GM20431 (cell line): Measurements from ENCODE around the gene INTS6L.

ENCODE experiments used
- in situ Hi-C: fragments of 300-500 bp; cut with MseI, MboI; formaldehyde crosslinking; loops from one replicate; pipeline ENCODE4 v1.15.0; 2020; ENCODE audit warnings: low sequenced_read_pairs; ENCODE audit not compliant: unreplicated experiment

INTS6L gene

DNA sequence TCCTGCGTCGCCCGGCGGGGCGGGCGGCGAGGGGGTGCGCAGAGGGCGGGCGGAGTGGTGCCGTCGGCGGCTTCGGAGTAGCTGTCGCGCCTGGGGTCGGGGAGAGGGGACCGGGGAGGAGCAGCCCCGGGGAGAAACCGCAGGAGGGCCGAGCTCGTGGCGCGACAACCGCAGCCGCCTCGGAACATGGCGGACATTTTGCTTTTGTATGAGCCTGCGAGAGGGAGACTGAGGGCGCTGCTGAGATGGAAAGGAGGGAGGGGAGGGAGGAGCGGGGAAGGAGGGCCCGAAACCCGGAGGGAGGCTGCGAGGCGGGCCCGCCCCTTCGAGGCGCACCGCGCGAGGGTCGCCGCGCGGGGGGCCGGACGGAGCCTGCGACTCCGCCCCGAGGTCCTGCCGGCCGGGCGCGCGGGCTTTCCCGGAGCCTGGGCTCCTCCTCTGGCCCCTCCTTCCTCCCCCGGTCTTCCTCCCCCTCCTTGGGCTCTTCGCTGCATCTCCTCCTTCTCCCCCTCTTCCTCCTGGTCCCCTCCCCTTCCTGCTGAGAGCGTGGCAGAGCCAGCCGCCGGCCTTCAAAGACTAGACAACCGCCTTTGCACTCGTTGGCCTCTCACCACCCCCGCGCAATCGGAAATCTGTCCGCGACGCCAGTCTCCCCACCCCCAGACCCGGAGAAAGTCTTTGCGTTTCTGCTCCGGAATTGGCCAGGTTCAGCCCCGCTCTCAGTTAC is 1.1 kb downstream of the INTS6L start:
- in situ Hi-C loops: no loop called here

DNA sequence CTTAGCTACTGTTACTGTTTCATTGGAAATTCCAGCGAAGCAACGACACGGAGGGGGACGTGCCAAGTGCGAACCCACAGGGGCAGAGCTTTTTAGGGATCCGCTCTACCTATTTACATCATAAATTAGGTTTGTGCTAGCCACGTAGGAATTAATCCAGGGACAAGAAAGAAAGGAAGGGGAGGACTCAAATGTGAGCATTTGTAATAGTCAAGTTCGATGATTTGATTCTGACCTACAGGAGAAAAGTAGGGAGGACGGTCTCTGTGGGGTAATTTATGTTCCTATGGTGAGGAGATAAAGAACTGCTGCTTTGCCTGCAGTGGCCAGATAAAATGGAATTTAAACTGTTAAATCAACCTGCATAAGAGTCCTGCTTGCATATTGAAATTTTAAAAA is 1.7 kb downstream of the INTS6L start:
- in situ Hi-C loops: no loop called here

DNA sequence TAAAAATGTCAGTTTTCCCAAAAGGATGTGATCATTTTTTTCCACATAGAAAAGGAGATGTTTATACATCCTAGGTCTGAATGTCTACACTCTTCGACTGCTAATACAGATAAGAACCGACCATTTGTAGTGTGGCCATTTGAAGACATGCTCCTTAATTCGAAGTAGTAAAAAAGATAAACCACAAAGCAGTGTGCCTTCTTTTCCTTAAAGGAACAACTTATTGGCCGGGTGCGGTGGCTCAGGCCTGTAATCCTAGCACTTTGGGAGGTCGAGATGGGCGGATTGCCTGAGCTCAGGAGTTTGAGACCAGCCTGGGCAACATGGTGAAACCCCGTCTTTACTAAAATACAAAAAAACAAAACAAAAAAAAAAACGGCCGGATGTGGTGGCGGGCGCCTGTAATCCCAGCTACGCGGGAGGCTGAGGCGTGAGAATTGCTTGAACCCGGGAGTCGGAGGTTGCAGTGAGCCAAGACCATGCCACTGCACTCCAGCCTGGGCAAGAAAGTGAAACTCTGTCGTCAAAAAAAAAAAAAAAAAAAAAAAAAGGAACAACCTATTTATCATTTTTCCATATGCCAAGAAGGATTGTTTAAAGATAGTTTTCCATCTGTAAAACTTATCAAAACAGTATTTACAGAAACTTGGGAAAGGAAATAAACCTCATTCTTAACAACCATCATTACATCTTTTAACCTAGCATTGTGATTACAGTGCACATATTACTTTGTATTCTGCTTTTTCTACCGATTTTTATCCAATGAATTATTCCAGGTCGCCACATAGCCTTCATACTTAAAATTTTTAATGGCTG is 2.6 kb downstream of the INTS6L start:
- in situ Hi-C loops: no loop called here

DNA sequence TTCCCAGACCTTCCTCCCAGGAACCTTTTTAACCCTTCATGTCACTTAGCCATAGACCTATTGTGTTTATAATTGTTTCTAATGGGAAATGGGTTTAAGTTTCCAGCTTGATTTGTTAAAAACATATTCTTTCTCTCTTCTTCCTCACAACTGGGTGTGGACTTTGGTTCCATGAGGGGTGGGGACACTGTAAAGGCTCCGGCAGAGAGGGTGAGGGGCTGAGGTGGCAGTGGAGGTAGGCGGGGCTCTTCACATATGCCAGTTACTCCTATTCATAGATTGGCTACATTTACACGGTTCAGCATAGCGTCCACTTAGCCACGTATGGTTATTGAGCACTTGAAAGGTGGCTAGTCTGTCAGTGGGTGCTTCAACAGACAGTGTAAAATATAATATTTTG is 7.8 kb downstream of the INTS6L start:
- in situ Hi-C loops: no loop called here

DNA sequence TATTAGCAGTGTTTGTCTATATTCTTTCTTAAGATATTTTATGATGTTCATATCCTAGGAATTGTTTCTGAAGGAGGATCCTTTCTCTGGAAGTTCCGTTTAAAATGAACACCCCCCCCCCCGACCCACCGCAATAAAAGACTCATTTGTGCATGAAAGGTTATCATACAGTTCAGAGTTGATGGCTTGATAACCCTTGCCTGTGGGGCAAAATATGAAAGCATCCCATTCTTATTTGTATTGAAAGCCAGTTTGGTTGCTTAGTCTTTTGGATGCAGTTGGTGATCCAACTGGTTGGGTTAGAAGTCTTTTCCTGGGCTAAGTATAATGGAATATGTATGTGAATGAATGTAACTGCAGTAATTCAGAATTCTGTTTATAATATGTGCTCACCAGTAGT is 8.3 kb downstream of the INTS6L start:
- in situ Hi-C loops: no loop called here

DNA sequence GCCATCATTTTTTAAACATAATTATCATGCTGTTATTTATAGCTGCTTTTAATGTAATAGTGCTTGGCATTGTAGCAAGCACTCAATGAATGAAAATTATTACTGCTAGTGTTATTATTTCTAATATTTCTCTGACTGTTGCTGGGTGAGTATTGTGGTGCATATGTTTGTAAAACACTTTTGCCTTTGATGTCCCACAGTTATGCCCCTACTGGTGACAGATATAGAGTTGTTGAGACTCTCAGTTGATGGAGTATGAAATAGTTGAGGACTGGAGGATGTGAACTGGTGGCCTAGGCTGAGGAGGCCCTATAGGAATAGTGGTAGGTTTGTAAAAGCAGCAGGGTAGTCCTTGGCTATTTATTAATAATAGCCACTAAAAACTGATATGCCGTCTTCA is 9.6 kb downstream of the INTS6L start:
- in situ Hi-C loops: no loop called here

DNA sequence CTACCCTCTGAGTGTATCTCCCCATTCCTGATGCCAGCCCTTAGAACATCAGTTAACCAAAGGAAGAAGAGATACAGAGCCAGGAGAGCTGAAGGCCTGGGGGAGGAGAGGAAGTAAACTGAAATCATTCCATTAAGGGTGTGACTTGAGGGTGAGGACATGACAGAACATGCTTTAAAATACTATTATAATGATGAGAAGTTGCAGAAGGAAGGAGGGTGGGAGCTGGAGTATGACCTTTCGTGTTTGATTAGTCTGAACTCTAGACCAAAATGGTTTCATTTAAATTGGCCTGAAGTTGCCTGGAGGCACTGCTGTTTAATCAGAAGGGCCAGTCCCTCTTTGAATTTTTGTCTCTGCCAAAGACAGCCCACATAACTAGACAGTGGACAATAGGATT is 11.4 kb downstream of the INTS6L start:
- in situ Hi-C loops: no loop called here

DNA sequence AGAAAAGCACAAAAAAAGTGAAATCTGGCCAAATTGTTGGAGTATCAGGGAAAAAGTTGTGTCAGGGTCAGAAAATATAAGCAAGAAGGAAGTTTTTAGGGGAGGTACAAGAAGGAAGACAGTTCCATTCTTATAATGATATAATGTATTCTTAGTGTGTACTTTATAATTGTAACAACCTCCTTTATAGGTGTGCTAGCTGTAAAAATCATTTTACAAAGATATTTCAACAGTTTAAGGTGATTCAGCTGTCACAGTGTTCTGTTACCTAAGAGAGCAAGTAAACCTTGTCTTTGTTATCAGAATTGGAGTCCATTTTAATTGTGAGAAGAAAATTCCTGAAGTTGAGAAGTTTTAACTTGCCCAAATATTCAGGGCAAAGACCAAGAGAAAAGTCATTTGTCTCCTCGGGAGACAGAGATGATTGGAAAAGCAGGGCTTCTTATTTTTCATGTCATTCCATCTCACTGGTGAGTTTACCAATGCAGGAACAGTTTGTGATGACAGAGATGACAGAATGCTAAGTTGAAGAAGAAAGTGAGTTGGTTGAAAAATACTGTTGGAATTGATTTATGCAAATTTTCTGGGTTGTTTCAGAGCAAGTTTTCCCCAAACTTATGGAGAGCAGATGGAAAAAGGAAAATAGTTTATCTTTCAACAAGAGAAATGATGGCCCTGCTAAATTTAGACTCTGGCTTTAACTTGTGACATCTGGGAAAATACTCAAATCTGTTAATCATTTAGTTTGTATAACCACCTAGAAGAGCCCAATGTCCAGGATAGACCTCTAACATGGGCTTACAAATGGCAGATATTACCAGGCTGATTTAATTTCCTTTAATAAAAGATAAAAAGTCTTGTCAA is 14.8 kb downstream of the INTS6L start:
- in situ Hi-C loops: no loop called here

DNA sequence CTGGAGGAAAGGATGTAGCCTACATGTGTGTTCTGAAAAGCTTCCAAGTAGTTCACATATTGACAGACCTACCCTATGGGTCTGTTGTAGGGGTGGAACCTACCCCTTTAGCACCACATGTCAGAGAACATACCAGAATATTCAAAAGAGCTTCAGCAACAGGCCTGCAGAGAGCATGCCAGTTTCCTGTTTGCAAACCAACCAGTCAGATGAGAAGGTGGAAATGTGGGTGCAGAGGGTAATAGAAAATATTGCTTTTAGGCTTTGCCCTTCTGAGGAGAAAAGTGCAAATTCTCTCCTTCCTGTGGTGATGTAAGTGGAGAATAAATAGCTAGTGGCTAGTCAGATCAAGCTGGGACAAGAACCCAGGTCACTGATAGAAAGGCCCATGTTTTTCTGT is 16.4 kb downstream of the INTS6L start:
- in situ Hi-C loops: no loop called here

DNA sequence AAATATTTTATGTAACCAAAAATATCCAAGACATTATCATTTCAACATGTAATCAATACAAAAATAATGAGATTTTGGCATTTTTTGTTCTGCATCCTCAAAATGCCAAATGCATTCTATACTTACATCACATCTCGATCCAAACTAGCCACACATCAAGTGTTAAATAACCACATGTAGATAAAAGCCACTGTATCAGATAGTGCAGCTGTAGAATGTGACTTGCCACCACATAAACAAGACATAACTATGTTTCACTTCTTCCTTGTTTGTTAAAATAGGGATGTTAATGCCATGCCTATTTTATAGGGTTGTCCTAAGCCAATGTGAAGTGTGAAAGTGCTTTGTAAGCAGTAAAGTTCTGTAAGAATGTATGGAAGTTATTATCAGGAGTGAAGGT is 20.9 kb downstream of the INTS6L start:
- in situ Hi-C loops: no loop called here

DNA sequence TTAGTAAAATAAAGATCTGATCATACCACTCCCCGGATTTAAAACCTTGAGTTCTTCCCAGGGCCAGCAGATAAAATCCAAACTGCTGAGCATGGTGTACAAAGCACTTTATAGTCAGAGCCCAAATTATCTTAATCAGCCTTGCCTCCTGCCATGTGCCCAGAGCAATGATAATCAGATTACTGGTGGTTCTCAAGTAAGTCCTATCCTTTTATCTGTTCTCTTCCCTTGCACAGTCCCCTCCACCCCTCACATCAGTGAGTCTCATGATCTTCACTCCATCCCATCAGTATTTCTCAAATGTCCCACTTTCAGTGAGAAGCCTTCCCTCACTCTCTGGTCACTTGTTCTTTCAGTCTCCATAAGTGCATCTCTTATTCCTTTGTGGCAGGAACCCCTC is 22.7 kb downstream of the INTS6L start:
- in situ Hi-C loops: no loop called here

DNA sequence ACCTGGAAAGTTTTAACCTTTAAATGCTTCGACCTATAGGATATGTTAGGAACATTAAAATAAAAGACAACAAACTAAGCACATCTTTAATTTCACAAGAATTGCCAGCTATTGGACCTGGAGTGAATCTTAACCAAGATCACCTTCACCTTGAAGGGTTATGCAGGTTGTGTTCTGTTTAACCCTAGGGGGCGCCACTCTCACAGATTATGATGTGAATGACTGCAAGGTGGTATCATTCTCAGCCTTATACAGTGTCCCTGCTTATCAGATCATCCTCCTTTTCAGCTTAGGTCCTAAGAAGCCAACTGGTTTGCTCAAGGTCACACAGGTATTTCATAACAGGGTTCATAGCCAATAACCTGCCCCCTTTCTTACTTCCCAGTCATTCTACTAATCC is 23.5 kb downstream of the INTS6L start:
- in situ Hi-C loops: no loop called here

DNA sequence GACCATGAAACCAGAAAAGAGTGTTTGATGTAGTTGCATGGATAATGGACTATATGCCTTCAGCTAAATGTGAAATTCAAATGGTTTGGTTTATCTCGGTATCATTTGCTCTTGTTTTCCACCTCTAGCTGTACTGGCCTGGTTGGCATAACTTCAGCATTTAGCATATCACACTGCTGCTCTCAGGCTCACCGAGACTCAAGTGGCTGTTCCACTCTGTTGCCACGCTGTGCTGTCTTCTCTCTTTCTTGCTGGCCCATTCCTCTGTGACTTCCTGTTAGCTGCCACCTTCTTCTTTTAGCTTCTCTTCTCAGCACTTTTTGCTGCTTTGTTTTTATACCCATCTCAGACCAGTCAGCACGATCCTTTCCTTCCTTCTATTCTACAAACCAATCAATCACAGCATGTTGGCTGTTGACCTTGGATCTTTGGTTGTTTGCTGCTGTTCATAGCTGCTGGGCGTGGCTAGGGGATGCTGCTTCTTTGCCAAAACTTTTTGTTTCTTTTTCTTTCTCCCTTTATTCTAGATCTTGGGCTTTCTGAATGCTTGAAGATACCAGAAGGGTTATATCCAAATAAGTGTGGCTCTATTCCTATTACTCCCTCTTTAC is 24.0 kb downstream of the INTS6L start:
- in situ Hi-C loops: no loop called here

DNA sequence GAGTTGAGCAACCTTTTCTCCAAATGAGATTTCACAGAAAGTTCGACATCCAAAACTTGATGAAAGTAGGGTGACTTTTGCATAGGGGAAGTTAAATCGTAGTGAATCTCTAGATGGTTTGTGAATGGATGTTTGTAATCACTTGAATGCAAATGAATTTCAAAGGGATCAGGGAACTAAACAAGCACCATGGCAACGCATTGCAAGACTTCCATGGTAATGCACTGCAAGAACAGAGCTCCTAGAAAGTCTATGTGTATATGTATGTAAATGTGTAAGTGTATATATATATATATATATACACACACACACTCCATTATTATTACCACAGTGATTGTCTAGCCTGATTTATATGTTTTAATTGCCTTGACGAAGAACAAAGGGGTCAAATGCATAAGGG is 27.3 kb downstream of the INTS6L start:
- in situ Hi-C loops: no loop called here

DNA sequence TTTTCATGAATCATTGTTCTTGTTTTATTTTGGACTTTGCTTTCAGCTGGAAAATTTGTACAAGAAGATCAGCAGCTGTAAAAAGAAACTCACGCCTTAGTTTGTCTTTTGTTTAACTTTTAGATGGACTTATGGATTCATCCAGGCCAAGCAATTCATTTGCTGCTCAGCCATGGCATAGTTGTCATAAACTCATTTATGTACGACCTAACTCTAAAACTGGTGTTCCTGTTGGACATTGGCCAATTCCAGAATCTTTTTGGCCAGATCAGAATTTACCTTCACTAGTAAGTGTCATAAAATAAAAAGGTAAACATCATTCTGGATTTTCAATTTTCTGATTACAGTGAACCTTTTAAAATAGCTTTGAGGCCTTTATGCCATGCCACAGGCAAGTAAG is 29.1 kb downstream of the INTS6L start:
- in situ Hi-C loops: no loop called here

DNA sequence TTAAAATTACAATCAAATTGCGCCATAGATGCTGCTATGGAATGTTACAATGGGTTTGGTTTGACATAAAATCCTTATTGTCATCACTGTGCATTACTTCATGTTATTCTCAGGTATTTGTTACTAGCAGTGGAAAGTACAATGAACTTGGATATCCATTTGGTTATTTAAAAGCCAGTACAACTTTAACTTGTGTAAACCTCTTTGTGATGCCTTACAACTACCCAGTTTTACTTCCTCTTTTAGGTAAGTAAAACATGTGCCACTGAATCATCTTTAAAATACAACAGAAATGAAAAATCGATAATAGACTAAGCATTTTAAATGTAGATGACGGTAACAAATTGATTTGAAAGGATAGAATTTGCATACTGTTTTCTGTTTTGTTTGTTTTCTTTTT is 35.6 kb downstream of the INTS6L start:
- in situ Hi-C loops: no loop called here

DNA sequence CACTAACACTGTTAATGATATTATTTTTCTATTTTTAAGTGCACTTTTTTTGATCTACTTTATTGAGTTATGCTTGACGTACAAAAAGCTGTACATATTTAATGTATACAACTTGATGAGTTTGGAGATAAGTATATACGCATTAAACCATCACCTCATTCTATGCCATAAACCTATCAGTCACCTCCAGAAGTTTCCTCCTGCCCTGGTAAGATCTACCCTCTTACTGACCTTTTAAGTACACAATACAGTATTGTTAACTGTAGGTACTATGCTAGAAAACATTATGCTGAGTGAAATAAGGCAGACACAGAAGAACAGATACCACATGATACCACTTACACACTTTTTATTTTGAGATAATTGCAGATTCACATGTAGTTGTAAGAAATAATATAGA is 36.9 kb downstream of the INTS6L start:
- in situ Hi-C loops: no loop called here

DNA sequence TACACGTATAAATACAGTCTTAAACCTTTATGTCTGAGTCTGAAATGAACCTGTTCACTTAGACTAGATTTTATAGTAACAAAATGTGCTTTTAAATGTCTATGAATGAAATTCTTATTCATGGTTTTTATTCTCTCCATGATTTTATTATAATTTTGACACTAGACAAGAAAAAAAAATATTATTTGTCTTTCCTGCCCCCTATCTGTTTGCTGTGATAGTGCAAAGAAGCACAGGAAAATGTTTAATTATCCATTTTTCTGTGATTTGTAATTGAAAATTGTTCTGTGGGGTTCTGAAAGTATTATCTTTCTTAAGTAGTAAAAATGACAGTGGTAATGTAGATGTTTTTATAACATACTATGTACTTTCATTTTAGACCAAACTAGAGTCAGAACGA is 52.0 kb downstream of the INTS6L start:
- in situ Hi-C loops: no loop called here

DNA sequence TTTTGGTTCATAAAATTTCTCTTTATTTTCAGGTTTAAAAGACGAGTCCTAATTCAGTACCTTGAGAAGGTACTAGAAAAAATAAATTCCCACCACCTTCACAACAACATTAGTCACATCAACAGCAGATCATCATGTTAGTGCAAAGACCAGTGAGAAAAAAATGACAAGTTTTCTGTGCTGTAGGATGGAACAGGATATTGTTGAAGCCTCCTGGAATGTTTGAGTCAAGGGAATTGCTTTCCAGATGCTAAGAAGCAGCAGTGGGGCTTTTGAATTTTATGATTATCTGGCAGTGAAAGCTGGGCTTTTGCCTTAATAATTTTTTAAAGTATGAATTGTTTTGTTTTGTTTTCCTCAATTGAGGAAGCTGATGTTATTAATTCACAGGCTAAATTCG is 61.0 kb downstream of the INTS6L start:
- in situ Hi-C loops: loop anchor here (25.0 kb wide), 1 partner anchor 94 kb away; no protein-coding TSS in a partner anchor

DNA sequence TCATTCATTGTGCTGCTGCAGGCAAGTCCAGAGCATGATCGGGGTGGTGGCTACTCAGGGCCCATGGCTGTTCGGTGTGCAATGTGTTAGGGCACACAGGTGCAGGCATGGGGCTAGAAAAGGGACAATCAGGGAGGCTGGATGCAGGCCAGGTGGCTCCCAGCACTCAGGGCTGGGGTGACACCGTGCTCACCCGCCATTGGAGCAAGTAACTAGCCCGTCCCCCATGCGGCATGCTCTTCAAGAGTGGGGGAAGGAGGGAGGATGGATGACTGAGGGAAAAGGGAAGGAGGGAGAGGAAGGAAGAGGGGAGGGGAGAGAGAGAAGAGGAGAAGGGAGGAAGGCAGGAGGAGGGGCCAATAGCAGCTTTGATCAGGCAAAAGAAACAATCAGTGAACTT is 64.7 kb downstream of the INTS6L start:
- in situ Hi-C loops: loop anchor here (25.0 kb wide), 1 partner anchor 98 kb away; no protein-coding TSS in a partner anchor
